Measurements from ENCODE around the gene CCDC146.
"Not testable (repeated sequence)": the region's sequence is repeated elsewhere in the genome, so short reads cannot be mapped to it uniquely, and the experiment has no call there.

Gene CCDC146

DNA sequence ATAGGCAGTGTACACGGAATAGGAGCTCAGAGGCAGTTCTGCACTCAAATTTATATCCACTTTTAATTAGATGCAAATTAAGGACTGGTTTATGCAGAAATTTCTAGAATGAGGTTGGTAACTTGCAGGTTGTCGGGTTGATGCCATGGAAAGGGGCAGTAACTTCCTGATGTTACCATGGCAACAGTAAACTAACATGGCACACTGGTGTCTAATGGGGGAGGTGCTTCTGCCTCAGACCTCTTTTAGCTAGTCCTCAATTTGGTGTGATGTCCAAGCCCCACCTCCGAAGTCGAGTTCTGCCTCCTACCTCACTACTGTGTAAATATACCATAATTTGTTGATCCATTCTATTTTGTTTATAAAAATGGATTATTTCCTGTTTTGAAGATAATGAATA is 52.0 kb downstream of the CCDC146 start:
- CTCF ChIA-PET: not testable (repeated sequence)

DNA sequence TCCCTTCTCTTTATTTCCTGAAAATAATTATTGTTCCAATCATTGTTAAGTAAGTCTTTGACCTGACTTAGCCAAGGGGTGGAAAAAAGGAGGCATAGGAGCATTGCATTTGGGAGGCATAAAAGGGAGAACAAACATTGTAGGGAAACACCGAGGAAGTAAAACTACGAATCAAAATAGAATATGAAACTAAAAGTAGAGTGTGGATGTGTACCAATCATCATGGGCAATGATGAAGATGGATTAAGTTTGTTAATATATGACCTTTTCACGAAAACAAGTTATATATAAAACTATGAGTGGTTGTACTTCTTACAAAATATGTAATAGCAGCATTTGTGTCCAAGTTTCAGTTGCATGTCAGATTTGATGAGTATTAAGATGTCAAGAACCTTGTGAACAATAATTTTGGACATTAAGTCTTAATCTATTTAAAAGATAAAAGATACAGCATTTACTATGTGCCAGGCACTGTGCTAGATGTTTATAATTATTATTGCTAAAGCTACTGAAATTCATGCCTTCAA is 52.9 kb downstream of the CCDC146 start:
- CTCF ChIA-PET; POLR2A ChIA-PET; H3K4me3 ChIP-seq (ENCODE audit: control insufficient read depth in 1 of 7, extremely low read depth in 1 of 7, insufficient read depth in 4 of 7, low read depth in 2 of 7, low read length in 6 of 7); H3K4me1 ChIP-seq (ENCODE audit: control extremely low read depth in 1 of 4, control insufficient read depth in 4 of 4, insufficient read depth in 4 of 4, low read length in 3 of 4); DNase-seq; H3K36me3 ChIP-seq (ENCODE audit: control insufficient read depth in 4 of 4, insufficient read depth in 4 of 4, low read length in 3 of 4); H3K27me3 ChIP-seq (replicated peaks in 2 of 5; ENCODE audit: control insufficient read depth in 4 of 5, insufficient read depth in 5 of 5, low read length in 4 of 5); H3K27ac ChIP-seq (ENCODE audit: insufficient read depth in 1 of 2, low read depth in 1 of 2, low read length in 2 of 2, poor library complexity in 1 of 2, severe bottlenecking in 2 of 2); H3K9me3 ChIP-seq (ENCODE audit: control extremely low read depth in 1 of 5, control insufficient read depth in 4 of 5, insufficient read depth in 2 of 5, low read depth in 1 of 5, low read length in 4 of 5): not testable (repeated sequence)
- no CpG with 5 or more reads among the region's 3 CpGs for WGBS (ENCODE audit: insufficient coverage)

More for the DNA sequence above, 52.0 kb downstream of the CCDC146 start:
- POLR2A ChIA-PET; H3K4me3 ChIP-seq (ENCODE audit: control insufficient read depth in 1 of 7, extremely low read depth in 1 of 7, insufficient read depth in 4 of 7, low read depth in 2 of 7, low read length in 6 of 7); H3K9me3 ChIP-seq (ENCODE audit: control extremely low read depth in 1 of 5, control insufficient read depth in 4 of 5, insufficient read depth in 2 of 5, low read depth in 1 of 5, low read length in 4 of 5); H3K27ac ChIP-seq (ENCODE audit: insufficient read depth in 1 of 2, low read depth in 1 of 2, low read length in 2 of 2, poor library complexity in 1 of 2, severe bottlenecking in 2 of 2); H3K36me3 ChIP-seq (ENCODE audit: control insufficient read depth in 4 of 4, insufficient read depth in 4 of 4, low read length in 3 of 4); DNase-seq; H3K4me1 ChIP-seq (ENCODE audit: control extremely low read depth in 1 of 4, control insufficient read depth in 4 of 4, insufficient read depth in 4 of 4, low read length in 3 of 4); H3K27me3 ChIP-seq (replicated peaks in 2 of 5; ENCODE audit: control insufficient read depth in 4 of 5, insufficient read depth in 5 of 5, low read length in 4 of 5): not testable (repeated sequence)
- no CpG with 5 or more reads among the region's 4 CpGs for WGBS (ENCODE audit: insufficient coverage)

DNA sequence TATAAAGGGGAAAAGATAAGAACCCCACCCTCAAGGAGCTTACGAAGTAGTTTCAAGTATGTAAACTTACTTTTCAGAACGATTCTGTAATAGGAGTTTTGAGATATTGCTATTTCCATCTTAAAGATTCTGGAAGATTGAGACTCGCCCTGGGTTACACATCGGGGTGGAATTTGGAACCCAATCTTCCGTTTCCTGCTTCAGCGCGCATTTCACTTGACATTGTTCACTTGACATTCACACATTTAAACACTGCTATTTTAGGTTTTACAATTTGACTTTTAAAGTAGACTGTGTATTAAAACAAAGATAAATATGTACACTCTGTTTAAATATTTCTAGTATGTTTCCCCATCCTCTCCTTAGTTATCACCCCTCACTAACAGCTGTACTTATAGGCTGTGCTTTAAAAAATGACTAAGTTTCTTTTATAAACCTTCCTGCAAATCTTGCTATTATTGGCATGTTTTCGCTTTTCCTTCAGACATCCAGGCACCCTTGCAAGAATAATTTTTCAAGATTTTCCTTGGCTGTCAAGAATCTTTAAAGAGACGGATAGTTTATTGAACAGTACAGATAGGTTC is 55.0 kb downstream of the CCDC146 start:
- H3K36me3 ChIP-seq (ENCODE audit: control insufficient read depth in 4 of 4, insufficient read depth in 4 of 4, low read length in 3 of 4); CTCF ChIA-PET; DNase-seq; H3K9me3 ChIP-seq (ENCODE audit: control extremely low read depth in 1 of 5, control insufficient read depth in 4 of 5, insufficient read depth in 2 of 5, low read depth in 1 of 5, low read length in 4 of 5); H3K27ac ChIP-seq (ENCODE audit: insufficient read depth in 1 of 2, low read depth in 1 of 2, low read length in 2 of 2, poor library complexity in 1 of 2, severe bottlenecking in 2 of 2); H3K27me3 ChIP-seq (replicated peaks in 2 of 5; ENCODE audit: control insufficient read depth in 4 of 5, insufficient read depth in 5 of 5, low read length in 4 of 5); POLR2A ChIA-PET; H3K4me1 ChIP-seq (ENCODE audit: control extremely low read depth in 1 of 4, control insufficient read depth in 4 of 4, insufficient read depth in 4 of 4, low read length in 3 of 4); H3K4me3 ChIP-seq (ENCODE audit: control insufficient read depth in 1 of 7, extremely low read depth in 1 of 7, insufficient read depth in 4 of 7, low read depth in 2 of 7, low read length in 6 of 7): not testable (repeated sequence)
- WGBS (ENCODE audit: insufficient coverage): no CpG with 5 or more reads among the region's 9 CpGs

DNA sequence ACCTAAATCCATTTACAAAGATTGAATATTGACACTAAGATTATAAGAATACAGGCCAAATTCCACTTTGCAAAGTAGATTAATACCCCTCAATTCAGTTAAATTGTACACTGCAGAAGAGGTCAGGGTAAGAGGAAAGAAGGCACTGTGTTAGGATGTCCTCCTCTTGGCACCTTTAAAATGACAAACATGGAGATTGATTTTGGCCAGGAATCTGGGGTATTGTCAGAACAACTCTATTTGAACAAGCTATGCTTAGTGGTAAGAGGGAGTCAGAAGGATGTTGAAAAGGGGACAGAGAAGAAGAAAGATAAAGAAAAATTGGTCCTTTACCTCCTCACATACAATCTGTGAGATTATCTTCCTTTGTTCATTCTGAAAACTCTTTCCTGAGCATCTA is 55.6 kb downstream of the CCDC146 start:
- H3K4me3 ChIP-seq (ENCODE audit: control insufficient read depth in 1 of 7, extremely low read depth in 1 of 7, insufficient read depth in 4 of 7, low read depth in 2 of 7, low read length in 6 of 7); H3K27me3 ChIP-seq (replicated peaks in 2 of 5; ENCODE audit: control insufficient read depth in 4 of 5, insufficient read depth in 5 of 5, low read length in 4 of 5); POLR2A ChIA-PET; H3K36me3 ChIP-seq (ENCODE audit: control insufficient read depth in 4 of 4, insufficient read depth in 4 of 4, low read length in 3 of 4); H3K4me1 ChIP-seq (ENCODE audit: control extremely low read depth in 1 of 4, control insufficient read depth in 4 of 4, insufficient read depth in 4 of 4, low read length in 3 of 4); H3K9me3 ChIP-seq (ENCODE audit: control extremely low read depth in 1 of 5, control insufficient read depth in 4 of 5, insufficient read depth in 2 of 5, low read depth in 1 of 5, low read length in 4 of 5); H3K27ac ChIP-seq (ENCODE audit: insufficient read depth in 1 of 2, low read depth in 1 of 2, low read length in 2 of 2, poor library complexity in 1 of 2, severe bottlenecking in 2 of 2); DNase-seq; CTCF ChIA-PET: not testable (repeated sequence)

DNA sequence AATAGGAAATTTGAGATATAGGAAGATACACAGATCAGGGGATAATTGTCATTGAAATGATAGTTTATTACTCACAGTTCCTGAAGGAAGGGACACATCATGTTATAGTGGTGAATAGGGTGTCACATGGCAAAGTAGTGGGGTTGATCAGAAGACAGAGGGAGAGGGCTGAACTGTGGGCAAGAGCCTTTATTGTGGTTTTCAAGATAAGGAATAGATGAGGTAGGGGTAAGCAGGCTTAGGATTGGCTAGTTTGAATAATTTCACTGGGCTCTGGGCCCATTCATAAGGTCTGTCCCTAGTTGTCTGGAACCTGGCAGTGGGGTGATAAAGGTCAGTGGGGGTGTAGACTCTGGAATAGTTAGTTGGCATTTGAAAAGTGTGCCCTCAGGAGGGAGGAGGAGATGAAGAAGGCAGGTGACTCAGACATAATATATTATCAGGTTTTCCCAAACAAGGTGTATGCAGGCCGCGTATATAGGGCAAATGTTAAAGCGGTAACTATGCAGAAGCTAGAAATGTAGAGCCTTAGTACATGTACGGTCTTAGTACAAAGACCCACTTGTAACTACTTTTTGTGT is 58.7 kb downstream of the CCDC146 start:
- DNase-seq: no peak
- ChIA-PET CTCF (no interaction called here), POLR2A (no interaction called here)
- WGBS (ENCODE audit: insufficient coverage): 100% methylated on average over 2 of the region's 4 CpGs
- no peaks in the 10 kb centered on the region for H3K27me3 ChIP-seq (replicated peaks in 2 of 5; ENCODE audit: control insufficient read depth in 4 of 5, insufficient read depth in 5 of 5, low read length in 4 of 5)
- H3K9me3 ChIP-seq (ENCODE audit: control extremely low read depth in 1 of 5, control insufficient read depth in 4 of 5, insufficient read depth in 2 of 5, low read depth in 1 of 5, low read length in 4 of 5): peaks cover 0 to 5% (median 0%) of the 10 kb centered on the region in 5 experiments
- no peak overlapping the region for H3K4me3 ChIP-seq (ENCODE audit: control insufficient read depth in 1 of 7, extremely low read depth in 1 of 7, insufficient read depth in 4 of 7, low read depth in 2 of 7, low read length in 6 of 7)
- no peaks in the 10 kb centered on the region for H3K36me3 ChIP-seq (ENCODE audit: control insufficient read depth in 4 of 4, insufficient read depth in 4 of 4, low read length in 3 of 4)
- H3K4me1 ChIP-seq (ENCODE audit: control extremely low read depth in 1 of 4, control insufficient read depth in 4 of 4, insufficient read depth in 4 of 4, low read length in 3 of 4): peaks cover 0 to 7% (median 0%) of the 10 kb centered on the region in 4 experiments
- no peak overlapping the region for H3K27ac ChIP-seq (ENCODE audit: insufficient read depth in 1 of 2, low read depth in 1 of 2, low read length in 2 of 2, poor library complexity in 1 of 2, severe bottlenecking in 2 of 2)

DNA sequence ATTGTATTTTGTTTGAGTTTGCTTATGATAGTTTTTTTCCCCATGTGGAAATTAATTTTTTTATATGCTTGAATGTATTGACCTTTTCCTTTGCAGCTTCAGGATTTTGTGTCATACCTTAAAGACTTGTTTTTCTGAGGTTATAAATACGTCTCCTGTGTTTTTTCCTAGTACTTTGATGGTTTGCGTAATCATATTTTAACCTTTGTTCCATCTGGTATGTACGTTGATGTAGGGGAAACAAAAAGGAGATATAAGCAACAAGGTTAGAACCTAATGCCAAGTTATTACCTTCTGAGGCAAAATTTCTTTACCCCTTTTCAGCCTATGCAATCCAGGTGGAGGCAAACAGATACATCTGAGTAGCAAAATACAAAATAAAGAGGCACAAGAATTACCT is 59.3 kb downstream of the CCDC146 start:
- ChIA-PET POLR2A (no interaction called here), CTCF (no interaction called here)
- Histone ChIP-seq H3K27ac (ENCODE audit: insufficient read depth in 1 of 2, low read depth in 1 of 2, low read length in 2 of 2, poor library complexity in 1 of 2, severe bottlenecking in 2 of 2) (no peak overlapping the region), H3K36me3 (ENCODE audit: control insufficient read depth in 4 of 4, insufficient read depth in 4 of 4, low read length in 3 of 4) (no peaks in the 10 kb centered on the region), H3K4me1 (ENCODE audit: control extremely low read depth in 1 of 4, control insufficient read depth in 4 of 4, insufficient read depth in 4 of 4, low read length in 3 of 4) (peaks cover 0 to 7% (median 0%) of the 10 kb centered on the region in 4 experiments), H3K27me3 (replicated peaks in 2 of 5; ENCODE audit: control insufficient read depth in 4 of 5, insufficient read depth in 5 of 5, low read length in 4 of 5) (no peaks in the 10 kb centered on the region), H3K9me3 (ENCODE audit: control extremely low read depth in 1 of 5, control insufficient read depth in 4 of 5, insufficient read depth in 2 of 5, low read depth in 1 of 5, low read length in 4 of 5) (peaks cover 0 to 5% (median 0%) of the 10 kb centered on the region in 5 experiments), H3K4me3 (ENCODE audit: control insufficient read depth in 1 of 7, extremely low read depth in 1 of 7, insufficient read depth in 4 of 7, low read depth in 2 of 7, low read length in 6 of 7) (no peak overlapping the region)
- no CpG with 5 or more reads among the region's 3 CpGs for WGBS (ENCODE audit: insufficient coverage)
- DNase-seq: no peak

DNA sequence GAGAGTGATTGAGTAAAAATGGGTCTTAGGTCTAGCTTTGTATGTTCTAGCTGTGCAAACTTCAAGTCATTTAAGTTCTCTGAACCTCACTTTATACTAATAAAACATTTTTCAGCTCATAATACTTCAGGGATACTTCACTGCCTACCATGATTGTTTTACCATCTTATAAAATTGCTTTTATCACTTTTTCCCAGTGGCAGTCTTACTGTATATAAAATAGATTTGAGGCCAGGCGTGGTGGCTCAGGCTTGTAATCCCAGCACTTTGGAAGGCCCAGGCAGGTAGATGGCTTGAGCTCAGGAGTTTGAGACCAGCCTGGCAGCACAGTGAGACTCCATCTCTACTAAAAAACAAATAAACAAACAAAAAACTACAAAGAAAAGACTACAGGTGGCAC is 59.8 kb downstream of the CCDC146 start:
- POLR2A ChIA-PET: no interaction called here
- CTCF ChIA-PET: no interaction called here
- Histone ChIP-seq H3K27ac (ENCODE audit: insufficient read depth in 1 of 2, low read depth in 1 of 2, low read length in 2 of 2, poor library complexity in 1 of 2, severe bottlenecking in 2 of 2) (no peak overlapping the region), H3K9me3 (ENCODE audit: control extremely low read depth in 1 of 5, control insufficient read depth in 4 of 5, insufficient read depth in 2 of 5, low read depth in 1 of 5, low read length in 4 of 5) (peaks cover 0 to 5% (median 0%) of the 10 kb centered on the region in 5 experiments), H3K27me3 (replicated peaks in 2 of 5; ENCODE audit: control insufficient read depth in 4 of 5, insufficient read depth in 5 of 5, low read length in 4 of 5) (no peaks in the 10 kb centered on the region), H3K4me3 (ENCODE audit: control insufficient read depth in 1 of 7, extremely low read depth in 1 of 7, insufficient read depth in 4 of 7, low read depth in 2 of 7, low read length in 6 of 7) (no peak overlapping the region), H3K36me3 (ENCODE audit: control insufficient read depth in 4 of 4, insufficient read depth in 4 of 4, low read length in 3 of 4) (no peaks in the 10 kb centered on the region), H3K4me1 (ENCODE audit: control extremely low read depth in 1 of 4, control insufficient read depth in 4 of 4, insufficient read depth in 4 of 4, low read length in 3 of 4) (peaks cover 0 to 7% (median 2%) of the 10 kb centered on the region in 4 experiments)
- no peak for DNase-seq
- no CpG with 5 or more reads among the region's 1 CpG for WGBS (ENCODE audit: insufficient coverage)
